GM12892 (cell line): ENCODE measurements around the gene AK5.

ENCODE experiments used
- POLR2A ChIP-seq: IDR thresholded peaks from 2 replicates; pipeline ENCODE4 v1.6.1; 2011; ENCODE audit warnings: low read depth, low read length, control low read depth
- POLR2AphosphoS5 ChIP-seq: IDR thresholded peaks from 2 replicates; pipeline ENCODE4 v1.6.1; 2011; ENCODE audit warnings: low read depth, low read length, control low read depth
- TAF1 ChIP-seq: IDR thresholded peaks from 2 replicates; pipeline ENCODE4 v1.6.1; 2011; ENCODE audit warnings: low read depth, mild to moderate bottlenecking, control low read depth, low read length, borderline replicate concordance

- no peak for TF ChIP-seq TAF1
- no peak for TF ChIP-seq POLR2AphosphoS5
- TF ChIP-seq POLR2A = no peak
These were observed 191.9 kb downstream of the AK5 start for GRCh38 chr1:77473690-77474089.
